HG03342 (cell line): ENCODE data around the gene RCSD1.
"Not testable (repeated sequence)": the region's sequence is repeated elsewhere in the genome, so short reads cannot be mapped to it uniquely, and the experiment has no call there.

Experiments used
- ATAC-seq: cut with Tn5 transposase; IDR thresholded peaks from one replicate; pipeline ENCODE4 v1.9.1; 2021; ENCODE audit warnings: mild to moderate bottlenecking, moderate library complexity; ENCODE audit not compliant: unreplicated experiment

The RCSD1 gene

DNA sequence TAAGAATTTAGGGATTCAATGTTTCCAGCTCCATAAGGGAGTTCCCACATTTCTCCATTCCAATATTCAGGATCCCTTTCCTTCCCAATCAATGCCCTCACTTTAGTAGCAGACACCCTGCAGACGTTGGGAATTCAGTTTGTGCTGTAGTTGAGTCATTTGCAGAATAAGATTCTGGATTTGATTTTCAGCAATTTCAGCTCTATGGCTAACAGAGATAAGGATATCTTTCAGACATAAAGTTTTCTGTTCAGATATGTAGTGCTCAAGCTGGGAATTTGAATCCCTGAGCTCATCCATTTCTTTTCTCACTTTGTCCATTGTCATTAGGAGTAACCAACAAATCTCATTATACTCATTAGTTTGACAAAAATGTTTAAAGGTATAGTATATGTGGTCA, 104.8 kb downstream of the RCSD1 start:
- ATAC-seq = no peak

GRCh38 chr1:167737169-167737568, 107.1 kb downstream of the RCSD1 start:
- ATAC-seq = no peak

DNA sequence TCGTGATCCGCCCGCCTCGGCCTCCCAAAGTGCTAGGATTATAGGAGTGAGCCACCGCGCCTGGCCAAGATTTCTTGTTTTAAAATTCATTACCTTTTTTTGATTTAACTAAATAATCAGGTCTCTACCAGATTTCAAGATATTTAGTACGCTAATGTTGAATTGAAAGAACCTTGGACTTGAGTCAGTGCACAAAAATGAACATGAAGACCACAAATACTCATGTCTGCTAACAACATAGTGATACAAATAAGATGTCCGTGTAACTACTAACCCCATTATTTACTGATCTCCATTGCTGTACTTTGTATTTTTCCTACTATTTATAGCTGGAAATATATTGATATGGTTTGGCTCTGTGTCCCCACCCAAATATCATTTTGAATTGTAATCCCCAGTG, 108.1 kb downstream of the RCSD1 start:
- ATAC-seq = no peak

GRCh38 chr1:167739752-167740151, 109.7 kb downstream of the RCSD1 start:
- no peak for ATAC-seq

DNA sequence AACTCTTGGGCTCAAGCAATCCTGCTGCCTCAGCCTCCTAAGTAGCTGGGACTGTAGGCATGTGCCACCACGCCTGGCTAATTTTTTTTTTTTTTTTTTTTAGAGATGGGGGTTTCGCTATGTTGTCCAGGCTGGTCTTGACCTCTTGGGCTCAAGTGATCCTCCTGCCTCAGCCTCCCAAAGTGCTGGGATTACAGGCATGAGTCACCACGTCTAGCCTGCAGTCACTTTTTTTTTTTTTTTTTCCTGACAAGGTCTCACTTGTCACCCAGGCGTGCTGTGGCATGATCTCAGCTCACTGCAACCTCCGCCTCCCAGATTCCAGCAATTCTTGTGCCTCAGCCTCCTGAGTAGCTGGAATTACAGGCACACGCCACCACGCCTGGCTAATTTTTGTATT, 111.1 kb downstream of the RCSD1 start:
- not testable (repeated sequence) for ATAC-seq

GRCh38 chr1:167742392-167743057, 112.5 kb downstream of the RCSD1 start:
- ATAC-seq = not testable (repeated sequence)

- no peak for ATAC-seq
Observed at GRCh38 chr1:167744901-167745300, 114.9 kb downstream of the RCSD1 start.

DNA sequence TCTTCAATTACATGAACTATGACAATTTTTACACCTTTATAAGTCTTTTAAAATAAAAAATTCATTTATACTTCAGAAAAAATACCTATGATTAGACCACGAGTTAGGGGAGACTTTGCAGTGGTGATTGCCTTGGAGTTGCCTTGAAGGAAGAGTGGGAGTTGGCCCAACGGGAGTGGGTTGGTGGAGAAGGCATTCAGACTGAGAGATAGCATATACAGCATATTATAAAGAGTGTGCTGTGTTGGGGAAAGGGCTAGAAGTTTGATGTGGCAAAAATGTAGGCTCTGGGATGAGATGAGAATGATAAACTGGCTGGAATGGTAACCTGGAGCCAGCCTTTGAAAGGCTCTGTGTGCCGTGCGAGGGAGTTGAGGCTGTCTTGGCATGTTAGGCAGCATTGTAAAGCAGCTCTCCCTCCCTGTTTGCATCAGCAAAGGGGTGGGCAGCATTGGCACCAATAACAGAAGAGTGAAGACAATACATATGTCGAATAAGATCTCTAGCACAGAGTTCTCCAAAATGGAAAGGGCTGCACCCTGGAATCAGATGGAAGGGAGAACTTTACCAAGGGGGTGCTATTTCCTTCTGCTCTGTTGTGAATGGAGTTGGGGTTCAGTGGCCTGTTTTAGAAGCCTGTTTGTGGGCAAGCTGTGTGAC, 116.1 kb downstream of the RCSD1 start:
- ATAC-seq = no peak

- ATAC-seq = no peak
Observed at GRCh38 chr1:167746988-167747655, 117.1 kb downstream of the RCSD1 start.

- ATAC-seq = no peak
Observed at GRCh38 chr1:167747988-167748387, 118.0 kb downstream of the RCSD1 start.

DNA sequence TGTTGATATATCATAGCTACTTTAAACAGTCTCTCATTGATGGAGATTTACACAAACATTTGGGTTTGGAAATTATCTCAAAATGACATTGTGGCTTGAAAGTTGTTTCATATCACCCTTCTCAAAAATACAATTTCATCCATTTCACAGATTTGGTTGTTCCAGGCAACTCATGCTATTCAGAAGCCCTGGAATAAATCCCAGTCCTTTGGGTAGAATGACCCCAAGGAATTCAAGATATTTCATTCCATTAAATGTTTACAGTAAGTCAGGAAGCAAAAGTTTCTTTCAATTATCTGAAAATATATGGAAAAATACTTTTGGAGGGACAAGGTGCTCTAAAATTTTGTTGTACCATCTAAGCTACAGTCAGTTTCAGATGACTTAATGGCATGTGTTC, 118.9 kb downstream of the RCSD1 start:
- ATAC-seq = no peak

GRCh38 chr1:167749741-167750140, 119.7 kb downstream of the RCSD1 start:
- ATAC-seq = no peak

DNA sequence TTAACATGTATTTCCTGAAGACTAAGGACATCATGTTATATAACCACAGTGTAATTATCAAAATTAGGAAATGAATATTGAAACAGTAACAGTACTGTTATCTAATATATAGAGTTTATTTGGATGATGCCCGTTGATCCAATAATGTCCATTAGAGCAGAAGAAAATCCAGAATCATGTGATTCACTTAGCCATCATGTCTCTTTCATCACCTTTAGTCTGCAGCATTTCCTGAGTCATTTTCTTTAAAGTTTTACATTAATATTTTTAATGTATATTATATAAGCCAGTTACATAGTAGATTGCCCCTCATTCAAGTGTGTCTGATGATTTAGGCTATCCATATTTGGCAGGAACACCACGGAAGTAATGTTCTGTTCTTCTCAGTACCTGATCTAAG, 120.6 kb downstream of the RCSD1 start:
- no peak for ATAC-seq

DNA sequence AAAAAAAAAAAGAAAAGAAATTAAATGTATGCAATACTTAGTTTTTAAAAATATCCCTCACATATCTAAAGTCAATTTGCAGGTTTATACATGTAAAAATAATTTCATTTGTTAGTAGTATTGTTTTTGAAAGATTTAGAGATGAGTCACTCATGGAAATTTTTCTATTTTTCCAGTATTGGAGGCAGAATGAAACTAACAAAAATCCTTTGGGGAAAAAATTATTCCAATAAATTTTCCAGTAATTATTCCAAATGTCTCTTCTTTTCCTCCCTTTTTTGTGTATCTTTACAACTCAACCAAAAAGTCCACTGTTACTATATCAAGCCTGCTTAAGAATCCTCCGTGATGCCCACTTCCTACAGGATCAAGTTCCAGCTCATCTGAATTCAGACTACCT, 121.6 kb downstream of the RCSD1 start:
- no peak for ATAC-seq

DNA sequence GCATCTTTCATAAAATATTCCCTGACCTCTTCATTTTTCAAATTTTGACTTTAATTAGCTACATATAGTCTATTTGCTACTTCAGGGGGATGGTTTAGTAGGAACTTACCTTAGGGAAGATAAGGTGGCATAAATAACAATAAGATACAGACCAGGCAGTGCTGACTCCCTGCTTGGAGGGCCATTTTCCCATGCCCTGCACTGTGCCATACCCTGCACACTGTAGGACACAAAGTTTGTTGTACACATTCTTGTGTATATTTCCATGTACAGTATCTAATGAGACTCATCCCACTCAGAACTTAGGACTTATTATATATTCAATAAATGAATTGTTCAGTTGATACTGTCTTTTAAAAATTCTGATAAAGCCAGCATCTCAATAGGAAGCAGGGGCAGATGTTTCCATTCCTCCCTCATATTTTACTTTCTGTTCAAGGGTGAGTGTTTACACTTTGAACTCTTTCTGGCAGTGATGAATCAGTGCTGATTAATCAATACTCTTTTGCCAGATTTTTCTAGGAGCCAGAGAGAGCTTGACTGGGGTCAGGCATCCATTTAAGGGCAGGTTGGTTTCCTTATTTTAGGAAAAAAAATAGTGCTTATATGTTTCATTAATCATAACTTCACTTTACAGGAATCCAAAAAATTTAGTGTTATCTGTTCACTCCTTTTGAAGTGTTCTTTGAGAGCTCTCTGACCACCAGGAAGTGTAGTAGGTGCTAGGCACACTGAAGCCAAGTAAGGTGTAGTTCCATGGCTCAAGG, 122.4 kb downstream of the RCSD1 start:
- no peak for ATAC-seq

GRCh38 chr1:167755654-167756053, 125.6 kb downstream of the RCSD1 start:
- ATAC-seq = no peak
